ENCODE data around the gene PTPRZ1.

GRCh38 chr7:122054393-122054792, 181.4 kb downstream of the PTPRZ1 start:
- TF ChIP-seq CTCF (tag by site-specific recombination; IDR thresholded peaks at IDR 0.05) (no peak), PATZ1 (tag by site-specific recombination; IDR thresholded peaks at IDR 0.05) (no peak), ZNF280D (tag by site-specific recombination; IDR thresholded peaks at IDR 0.05) (no peak), TCF7L2 (IDR thresholded peaks at IDR 0.05; ENCODE audit: borderline replicate concordance, low read depth, low read length) (peak; percentile 76; the same call in 1 of the 2 replicates), ZNF776 (tag by site-specific recombination; IDR thresholded peaks at IDR 0.05; ENCODE audit: borderline replicate concordance) (no peak), ZNF423 (tag by site-specific recombination; IDR thresholded peaks at IDR 0.05) (no peak)
